HG03571 (cell line): ENCODE data around the gene HBG2.
"Not testable (repeated sequence)": the region's sequence is repeated elsewhere in the genome, so short reads cannot be mapped to it uniquely, and the experiment has no call there.

ENCODE experiments used
- ATAC-seq: cut with Tn5 transposase; IDR thresholded peaks from one replicate; pipeline ENCODE4 v1.9.1; 2021; ENCODE audit not compliant: unreplicated experiment

HBG2 gene

DNA sequence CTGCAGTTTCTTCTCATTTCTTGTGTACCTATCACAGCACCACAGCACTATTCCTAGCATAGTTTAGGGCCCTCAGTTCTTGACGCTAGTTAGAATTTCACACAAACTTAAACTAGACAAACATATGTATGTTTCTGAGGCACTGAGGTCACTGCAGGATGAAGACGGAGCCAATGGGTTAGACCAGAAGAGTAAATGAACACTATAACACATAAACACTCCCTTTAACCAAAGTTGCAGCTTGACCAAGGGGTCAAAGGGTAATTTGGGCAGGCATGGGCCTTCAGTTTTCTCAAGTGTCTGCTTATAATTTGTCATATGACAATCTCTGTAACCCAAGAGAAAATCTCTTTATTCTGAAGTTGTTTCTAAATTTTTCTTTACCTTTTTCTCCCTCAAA lies 28.0 kb upstream of the HBG2 start:
- ATAC-seq, result no peak

DNA sequence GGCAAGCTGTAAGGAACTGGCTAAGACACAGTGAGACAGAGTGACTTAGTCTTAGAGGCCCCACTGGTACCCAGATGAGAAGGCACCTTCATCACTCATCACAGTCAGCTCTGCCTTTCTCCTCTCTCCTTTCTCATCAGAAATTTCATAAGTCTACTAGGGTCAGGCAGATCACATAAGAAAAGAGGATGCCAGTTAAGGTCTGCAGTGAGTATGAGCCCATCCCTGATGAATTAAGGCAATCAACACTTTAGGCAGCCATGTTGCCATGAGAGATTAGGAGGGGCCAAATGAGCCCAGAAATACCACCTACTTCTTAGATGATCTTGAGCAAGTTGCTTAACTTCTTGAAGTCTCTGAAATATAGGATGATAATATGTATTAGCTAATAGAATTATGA lies 27.0 kb upstream of the HBG2 start:
- no peak for ATAC-seq

- ATAC-seq, result peak; percentile 86
Measured at GRCh38 chr11:5280582-5281102, 26.1 kb upstream of the HBG2 start.

DNA sequence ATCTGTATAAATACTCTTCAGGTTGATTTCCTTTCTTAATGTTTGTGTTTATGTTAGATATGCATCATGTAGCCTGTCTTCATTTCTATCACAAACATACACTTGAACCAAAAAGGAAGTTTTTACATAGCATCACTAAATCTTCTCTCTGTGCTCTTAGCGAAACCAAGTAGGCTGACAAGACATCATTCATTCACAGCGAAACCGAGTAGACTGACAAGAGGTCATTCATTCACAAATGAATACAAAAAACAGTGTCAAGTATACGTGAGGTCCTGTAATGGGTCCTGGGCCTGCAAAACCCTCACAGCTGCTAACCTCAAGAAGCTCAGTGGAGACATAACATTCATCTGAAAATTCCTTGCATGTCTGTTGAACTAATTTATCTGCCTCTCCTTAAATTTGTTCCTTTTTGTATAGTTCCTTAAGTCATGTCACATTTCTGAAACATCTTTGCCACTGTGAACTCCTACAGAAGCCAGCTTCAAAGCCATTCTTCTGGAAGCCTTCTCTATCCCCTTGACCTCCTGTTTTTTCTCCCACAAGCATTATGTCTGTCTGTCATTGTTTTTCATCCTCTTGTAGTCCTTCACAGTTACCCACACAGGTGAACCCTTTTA lies 25.0 kb upstream of the HBG2 start:
- no peak for ATAC-seq

DNA sequence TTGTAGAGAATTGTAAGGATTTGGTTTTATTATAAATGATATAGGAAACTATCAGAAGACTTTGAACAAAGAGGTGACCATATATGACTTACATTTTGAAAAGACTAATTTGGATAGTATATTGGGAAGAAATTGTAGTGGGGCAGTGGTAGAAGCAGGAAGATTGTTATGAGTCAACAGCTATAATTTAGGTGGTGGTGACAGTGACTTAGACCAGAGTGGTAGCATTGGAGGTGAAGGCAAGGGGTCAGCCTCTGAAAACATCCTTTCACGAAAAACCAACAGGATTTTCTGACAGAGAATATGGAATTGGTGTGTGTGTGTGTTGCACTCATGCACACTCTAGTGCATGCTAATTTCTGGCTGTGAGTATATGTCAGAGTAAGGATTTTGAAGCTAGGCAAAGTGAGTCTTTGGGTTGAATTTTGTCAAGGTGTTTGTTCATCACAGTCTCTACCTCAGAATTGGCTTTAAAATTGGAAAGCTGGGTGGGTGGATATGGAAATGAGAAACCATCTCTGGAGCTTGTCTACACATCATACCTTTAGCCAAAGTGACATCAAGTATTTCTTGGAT lies 23.3 kb upstream of the HBG2 start:
- ATAC-seq, result no peak

- no peak for ATAC-seq
Measured at GRCh38 chr11:5276697-5277096, 22.1 kb upstream of the HBG2 start.

DNA sequence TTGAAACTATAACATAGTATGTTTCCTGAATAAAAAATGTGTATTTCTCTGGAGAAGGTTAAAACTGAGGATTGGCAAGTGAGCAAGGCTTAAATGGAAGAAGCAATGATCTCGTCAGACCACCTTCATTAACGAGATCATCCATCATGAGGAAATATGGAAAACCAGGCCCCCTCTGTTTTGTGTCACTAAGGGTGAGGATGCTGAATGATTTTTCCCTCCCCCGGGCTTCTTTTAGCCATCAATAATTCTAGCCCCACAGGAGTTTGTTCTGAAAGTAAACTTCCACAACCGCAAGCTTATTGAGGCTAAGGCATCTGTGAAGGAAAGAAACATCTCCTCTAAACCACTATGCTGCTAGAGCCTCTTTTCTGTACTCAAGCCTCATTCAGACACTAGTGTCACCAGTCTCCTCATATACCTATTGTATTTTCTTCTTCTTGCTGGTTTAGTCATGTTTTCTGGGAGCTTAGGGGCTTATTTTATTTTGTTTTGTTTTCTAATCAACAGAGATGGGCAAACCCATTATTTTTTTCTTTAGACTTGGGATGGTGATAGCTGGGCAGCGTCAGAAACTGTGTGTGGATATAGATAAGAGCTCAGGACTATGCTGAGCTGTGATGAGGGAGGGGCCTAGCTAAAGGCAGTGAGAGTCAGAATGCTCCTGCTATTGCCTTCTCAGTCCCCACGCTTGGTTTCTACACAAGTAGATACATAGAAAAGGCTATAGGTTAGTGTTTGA lies 21.0 kb upstream of the HBG2 start:
- no peak for ATAC-seq

- ATAC-seq, result no peak
Measured at GRCh38 chr11:5274395-5274794, 19.8 kb upstream of the HBG2 start.

DNA sequence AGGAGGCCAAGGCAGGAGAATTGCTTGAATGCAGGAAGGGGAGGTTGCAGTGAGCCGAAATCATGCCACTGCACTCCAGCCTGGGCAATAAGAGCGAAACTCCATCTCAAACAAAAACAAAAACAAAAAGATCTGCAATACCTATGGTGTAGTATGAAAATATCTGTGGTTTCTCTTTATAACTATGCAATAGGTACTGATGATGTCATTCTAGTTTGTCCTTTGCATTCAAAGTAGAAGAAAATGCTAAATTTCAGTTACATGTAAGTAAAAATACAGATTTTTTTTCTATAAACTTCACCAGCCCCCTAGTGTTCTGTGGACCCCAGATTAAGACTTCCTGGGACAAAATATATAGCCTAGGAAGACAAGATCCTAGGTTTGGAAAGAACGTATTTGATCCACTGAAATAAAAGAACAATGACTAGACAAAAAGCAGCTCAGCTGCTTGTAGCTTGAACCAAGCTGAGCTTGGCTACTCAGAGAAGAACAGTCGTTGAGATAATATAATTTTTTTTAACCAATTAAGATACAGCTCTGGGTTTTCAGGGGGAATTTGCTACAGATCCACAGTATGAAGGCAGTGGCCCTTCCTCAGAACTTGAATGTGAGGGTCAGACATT lies 17.9 kb upstream of the HBG2 start:
- no peak for ATAC-seq

GRCh38 chr11:5269715-5270147 lies 15.2 kb upstream of the HBG2 start, which contains the start of gene HBE1:
Gene HBE1 (minus strand): TSS chr11:5269945. CDS start chr11:5269890, 55 bp downstream.
- ATAC-seq, result no peak

DNA sequence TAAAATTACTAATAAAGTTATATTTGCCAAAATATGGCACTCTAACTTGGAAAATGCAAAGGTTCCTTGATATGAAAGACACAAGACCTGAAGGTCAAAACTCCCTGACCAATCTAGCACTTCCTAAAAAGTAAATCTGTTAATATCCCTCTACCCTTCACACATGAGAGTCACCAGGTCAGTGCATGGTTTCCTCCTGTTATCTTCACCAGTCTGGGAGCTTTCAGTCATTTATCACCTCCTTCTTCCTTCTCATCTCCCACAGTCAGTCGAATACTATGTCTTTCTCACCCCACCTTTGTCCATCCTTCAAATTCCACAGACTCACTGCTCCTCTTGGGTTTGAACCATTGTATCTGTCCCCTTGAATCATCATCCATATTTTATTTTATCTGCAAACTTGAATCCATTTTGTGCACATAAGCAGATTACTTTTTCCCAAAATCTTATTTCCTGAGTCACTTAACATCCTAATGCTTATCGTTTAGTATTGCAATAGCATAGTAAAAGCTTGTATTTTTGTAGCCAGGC lies 12.5 kb upstream of the HBG2 start:
- ATAC-seq, result no peak

GRCh38 chr11:5266609-5267008 lies 12.0 kb upstream of the HBG2 start:
- ATAC-seq, result no peak

DNA sequence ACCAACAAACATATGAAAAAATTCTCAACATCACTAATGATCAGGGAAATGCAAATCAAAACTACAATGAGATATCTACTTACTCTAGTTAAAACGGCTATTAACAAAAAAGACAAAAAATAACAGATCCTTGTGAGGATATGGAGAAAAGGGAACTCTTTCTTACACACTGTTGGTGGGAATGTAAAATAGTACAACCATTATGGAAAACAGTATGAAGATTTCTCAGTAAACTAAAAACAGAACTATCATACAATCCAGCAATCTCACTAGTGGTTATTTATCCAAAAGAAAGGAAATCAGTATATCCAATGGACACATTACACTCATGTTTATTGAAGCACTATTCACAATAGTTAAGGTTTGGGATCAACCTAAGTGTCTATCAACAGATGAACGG lies 11.3 kb upstream of the HBG2 start:
- ATAC-seq, result no peak

- no peak for ATAC-seq
Measured at GRCh38 chr11:5258543-5259262, 4.1 kb upstream of the HBG2 start.

DNA sequence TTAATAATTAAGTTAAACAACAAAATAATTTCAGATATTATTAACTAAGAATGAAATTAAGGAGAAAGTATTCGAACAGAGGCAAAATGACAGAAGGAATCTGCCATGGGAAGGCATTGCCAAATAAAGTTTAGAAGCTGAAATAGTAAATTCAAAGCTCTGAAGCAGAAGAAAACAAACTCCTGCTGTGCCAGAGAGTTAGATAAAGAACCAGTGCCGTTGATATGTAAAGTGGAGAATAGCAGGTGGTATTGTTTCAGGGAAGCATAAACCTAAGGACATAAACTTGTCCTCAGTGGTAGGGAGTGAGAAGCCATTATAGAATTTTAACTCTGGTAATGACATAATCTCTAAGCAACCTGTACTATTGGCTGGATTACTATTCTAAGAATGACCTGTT lies 2.7 kb upstream of the HBG2 start:
- no peak for ATAC-seq

DNA sequence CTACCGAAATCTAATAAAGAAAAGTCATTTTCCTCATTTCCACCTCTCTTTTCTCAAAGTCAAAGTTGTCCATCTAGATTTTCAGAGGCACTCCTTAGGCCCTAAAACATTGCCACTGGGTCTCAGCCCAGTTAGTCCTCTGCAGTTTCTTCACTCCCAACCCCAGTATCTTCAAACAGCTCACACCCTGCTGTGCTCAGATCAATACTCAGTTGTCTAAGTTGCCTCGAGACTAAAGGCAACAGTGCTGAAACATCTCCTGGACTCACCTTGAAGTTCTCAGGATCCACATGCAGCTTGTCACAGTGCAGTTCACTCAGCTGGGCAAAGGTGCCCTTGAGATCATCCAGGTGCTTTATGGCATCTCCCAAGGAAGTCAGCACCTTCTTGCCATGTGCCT lies 558 bp downstream of the HBG2 start:
- ATAC-seq, result not testable (repeated sequence)

GRCh38 chr11:5253440-5253839 lies 1.1 kb downstream of the HBG2 start:
- ATAC-seq, result not testable (repeated sequence)

GRCh38 chr11:5252919-5253265 lies 1.7 kb downstream of the HBG2 start:
- no peak for ATAC-seq

- no peak for ATAC-seq
Measured at GRCh38 chr11:5252192-5252918, 2.2 kb downstream of the HBG2 start.

GRCh38 chr11:5251746-5252145 lies 2.8 kb downstream of the HBG2 start:
- ATAC-seq, result no peak
